Endothelial cell (in vitro differentiated cells): ENCODE data around the gene CLMP. TPM values are rescaled to one million over a fixed set of nuclear protein-coding genes. Genes with fewer than 3 reads are reported as not detected.
A peak's percentile ranks its signal among the peaks of the same experiment; 100 is the strongest.

Experiments
- DNase-seq: peaks from one replicate; pipeline ENCODE4 v3.0.0; 2021; ENCODE audit warnings: low spot score
- H3K27ac Mint-ChIP-seq: one replicate; pipeline ENCODE4 v1.8.0; 2021; ENCODE audit warnings: mixed read lengths, inconsistent platforms; ENCODE audit not compliant: unreplicated experiment
- H3K27me3 Mint-ChIP-seq: one replicate; pipeline ENCODE4 v1.8.0; 2021; ENCODE audit warnings: mild to moderate bottlenecking, moderate library complexity, mixed read lengths, inconsistent platforms; ENCODE audit not compliant: unreplicated experiment
- H3K36me3 Mint-ChIP-seq: one replicate; pipeline ENCODE4 v1.8.0; 2021; ENCODE audit warnings: mild to moderate bottlenecking, low read depth, mixed read lengths, inconsistent platforms; ENCODE audit not compliant: unreplicated experiment
- H3K4me1 Mint-ChIP-seq: one replicate; pipeline ENCODE4 v1.8.0; 2021; ENCODE audit warnings: mild to moderate bottlenecking, mixed read lengths, inconsistent platforms; ENCODE audit not compliant: unreplicated experiment
- H3K4me3 Mint-ChIP-seq: one replicate; pipeline ENCODE4 v1.8.0; 2021; ENCODE audit warnings: mild to moderate bottlenecking, mixed read lengths, inconsistent platforms; ENCODE audit not compliant: unreplicated experiment
- H3K9me3 Mint-ChIP-seq: one replicate; pipeline ENCODE4 v1.8.0; 2021; ENCODE audit warnings: mixed read lengths, inconsistent platforms; ENCODE audit not compliant: unreplicated experiment
- CTCF ChIP-seq: fragments of 200-600 bp; sonication (generic); IDR thresholded peaks from one replicate; pipeline ENCODE4 v1.5.0; 2021; ENCODE audit warnings: antibody characterized with exemption; ENCODE audit not compliant: unreplicated experiment
- total RNA-seq: library from RNA; stranded (reverse); fragmentation: NEBNext Ultra II Directional; extraction: Animal tissue kit (Norgen Biotek cat#: 25700); gene quantifications from one replicate; pipeline ENCODE4 v1.2.1, GENCODE V29; 2021; ENCODE audit not compliant: unreplicated experiment

The CLMP gene
- total RNA-seq, 1 donor from 2014 or later = 5.5 TPM

- no peaks in the 10 kb centered on the region for H3K9me3 Mint-ChIP-seq
- H3K4me3 Mint-ChIP-seq = no peak overlapping the region
- no peaks in the 10 kb centered on the region for H3K36me3 Mint-ChIP-seq
- TF ChIP-seq CTCF = no peak
- peaks cover 1% of the 10 kb centered on the region for H3K27me3 Mint-ChIP-seq
- H3K27ac Mint-ChIP-seq = no peak overlapping the region
- H3K4me1 Mint-ChIP-seq = peaks cover 6% of the 10 kb centered on the region
- no peak for DNase-seq
Observed at GRCh38 chr11:123084454-123084853, 110.6 kb downstream of the CLMP start.

GRCh38 chr11:123083623-123084029 lies 111.4 kb downstream of the CLMP start:
- Mint-ChIP-seq H3K36me3 (no peaks in the 10 kb centered on the region), H3K4me1 (peaks cover 6% of the 10 kb centered on the region)

GRCh38 chr11:123082977-123083376 lies 112.1 kb downstream of the CLMP start:
- no peak for DNase-seq
- no peaks in the 10 kb centered on the region for H3K36me3 Mint-ChIP-seq
- no peaks in the 10 kb centered on the region for H3K9me3 Mint-ChIP-seq
- no peak overlapping the region for H3K27ac Mint-ChIP-seq
- TF ChIP-seq CTCF = no peak
- peaks cover 1% of the 10 kb centered on the region for H3K27me3 Mint-ChIP-seq
- peaks cover 6% of the 10 kb centered on the region for H3K4me1 Mint-ChIP-seq
- no peak overlapping the region for H3K4me3 Mint-ChIP-seq

More at GRCh38 chr11:123083623-123084029, 111.4 kb downstream of the CLMP start:
- peak; percentile 14 for DNase-seq
- Mint-ChIP-seq H3K27me3 (peaks cover 1% of the 10 kb centered on the region), H3K27ac (peak overlapping the region; percentile 28), H3K4me3 (no peak overlapping the region), H3K9me3 (no peaks in the 10 kb centered on the region)
- TF ChIP-seq CTCF = no peak

GRCh38 chr11:123080015-123080414 lies 115.0 kb downstream of the CLMP start:
- no peak for TF ChIP-seq CTCF
- Mint-ChIP-seq H3K27ac (no peak overlapping the region), H3K4me3 (no peak overlapping the region), H3K9me3 (no peaks in the 10 kb centered on the region), H3K27me3 (peaks cover 1% of the 10 kb centered on the region), H3K4me1 (peaks cover 6% of the 10 kb centered on the region), H3K36me3 (no peaks in the 10 kb centered on the region)
- DNase-seq = no peak

GRCh38 chr11:123076484-123076883 lies 118.6 kb downstream of the CLMP start:
- no peaks in the 10 kb centered on the region for H3K9me3 Mint-ChIP-seq
- peaks cover 5% of the 10 kb centered on the region for H3K4me1 Mint-ChIP-seq
- H3K27me3 Mint-ChIP-seq = no peaks in the 10 kb centered on the region
- no peak for DNase-seq
- no peak for TF ChIP-seq CTCF
- H3K4me3 Mint-ChIP-seq = no peak overlapping the region
- no peaks in the 10 kb centered on the region for H3K36me3 Mint-ChIP-seq
- no peak overlapping the region for H3K27ac Mint-ChIP-seq
